ENCODE results near the gene COMP.

Gene COMP

GRCh38 chr19:18768997-18769891 lies 21.9 kb downstream of the COMP start:
- DNase-seq: no peak

GRCh38 chr19:18768046-18768771 lies 22.9 kb downstream of the COMP start:
- DNase-seq: no peak

GRCh38 chr19:18765224-18765623 lies 25.9 kb downstream of the COMP start:
- peak; percentile 13 for DNase-seq

- no peak for DNase-seq
Observed at GRCh38 chr19:18764591-18765051, 26.5 kb downstream of the COMP start.

GRCh38 chr19:18763674-18764590 lies 27.2 kb downstream of the COMP start:
- no peak for DNase-seq

GRCh38 chr19:18762125-18763023 lies 28.7 kb downstream of the COMP start:
- DNase-seq: peak; percentile 67

GRCh38 chr19:18761531-18762110 lies 29.5 kb downstream of the COMP start:
- no peak for DNase-seq

GRCh38 chr19:18760440-18761383 lies 30.4 kb downstream of the COMP start:
- DNase-seq: no peak

- DNase-seq: no peak
Observed at GRCh38 chr19:18759995-18760426, 31.1 kb downstream of the COMP start.

GRCh38 chr19:18759304-18759994 lies 31.7 kb downstream of the COMP start:
- no peak for DNase-seq

- DNase-seq: peak; percentile 29
Observed at GRCh38 chr19:18756896-18757295, 34.2 kb downstream of the COMP start.

GRCh38 chr19:18754501-18754900 lies 36.6 kb downstream of the COMP start:
- DNase-seq: no peak

- no peak for DNase-seq
Observed at GRCh38 chr19:18751571-18751970, 39.5 kb downstream of the COMP start.

- DNase-seq: no peak
Observed at GRCh38 chr19:18750295-18750970, 40.7 kb downstream of the COMP start.

- no peak for DNase-seq
Observed at GRCh38 chr19:18749362-18750231, 41.5 kb downstream of the COMP start.

GRCh38 chr19:18746401-18747325 lies 44.4 kb downstream of the COMP start:
- DNase-seq: no peak

GRCh38 chr19:18745931-18746330 lies 45.2 kb downstream of the COMP start:
- DNase-seq: no peak
